Upper lobe of left lung (tissue), 6 donors: ENCODE data around the gene FTO. TPM values are rescaled to one million over a fixed set of nuclear protein-coding genes. Genes with fewer than 3 reads are reported as not detected.

Experiments used
- ATAC-seq, 2 donors: fragments of 200-7000 bp; cut with Tn5 transposase; one replicate each; pipeline ENCODE4 v1.9.1; 2022; ENCODE audit warnings: mild to moderate bottlenecking in 2 of 2, moderate library complexity in 2 of 2; ENCODE audit not compliant: low FRiP score in 2 of 2
- DNase-seq, 2 donors: peaks; one replicate each; pipeline ENCODE4 v3.0.0-alpha.2; 2019 to 2020
- H3K27ac ChIP-seq, 4 donors: fragments of 200-600 bp; sonication (generic); one replicate each; pipeline ENCODE4 v1.5.1; 2016 to 2019
- H3K27me3 ChIP-seq, 4 donors: fragments of 200-600 bp; sonication (generic); one replicate each; pipeline ENCODE4 v1.5.1; 2017 to 2019
- H3K36me3 ChIP-seq, 4 donors: fragments of 200-600 bp; sonication (generic); one replicate each; pipeline ENCODE4 v1.5.1; 2016 to 2019
- H3K4me1 ChIP-seq, 4 donors: fragments of 200-600 bp; sonication (generic); one replicate each; pipeline ENCODE4 v1.5.1; 2018 to 2019
- H3K4me3 ChIP-seq, 4 donors: fragments of 200-600 bp; sonication (generic); one replicate each; pipeline ENCODE4 v1.5.1; 2017 to 2019; ENCODE audit warnings: mild to moderate bottlenecking in 2 of 4, moderate library complexity in 1 of 4
- H3K9me3 ChIP-seq, 4 donors: fragments of 200-600 bp; sonication (generic); one replicate each; pipeline ENCODE4 v1.5.1; 2018 to 2019
- CTCF ChIP-seq, 6 experiments: fragments of 450-650 bp in 4 of 6; fragments of 200-600 bp in 2 of 6; sonication (generic) in 2 of 6; IDR thresholded peaks; one replicate each; pipeline ENCODE4 v1.5.1; 2016 to 2019; ENCODE audit warnings: antibody characterized with exemption in 6 of 6
- EP300 ChIP-seq, 4 donors: sonication (generic); formaldehyde crosslinking; IDR thresholded peaks; one replicate each; pipeline ENCODE4 v1.5.1; 2017; ENCODE audit warnings: antibody characterized with exemption in 4 of 4, control low read depth in 2 of 4
- POLR2A ChIP-seq, 4 donors: fragments of 450-650 bp; IDR thresholded peaks; one replicate each; pipeline ENCODE4 v1.5.1; 2016 to 2017; ENCODE audit warnings: antibody characterized with exemption in 4 of 4, mild to moderate bottlenecking in 2 of 4
- POLR2AphosphoS5 ChIP-seq, 2 donors: sonication (generic); formaldehyde crosslinking; IDR thresholded peaks; one replicate each; pipeline ENCODE4 v1.5.1; 2017; ENCODE audit warnings: antibody characterized with exemption in 2 of 2
- WGBS, 2 donors: methylation state at CpG; one replicate each; pipeline ENCODE4 v1.1.5; 2017 to 2018; 5-methylcytosine and 5-hydroxymethylcytosine counted together
- total RNA-seq, 6 donors: library from RNA; depleted of rRNA in 4 of 6; stranded (reverse); fragments of >200 nt in 4 of 6; gene quantifications; one replicate each; pipeline versions ENCODE4 v1.1.0 to v1.2.1, GENCODE V29; 2016 to 2021
- donor health status: DM: no; HTN: no; CAD: no; lungs with moderate emphysema.
- donor health status: DM: no; HTN: yes; CAD: no; lungs with severe emphysema.

Gene FTO
- total RNA-seq, 6 donors from 2014 or later, result 62.9 to 114 (median 75.4) TPM

- 78 to 79% methylated on average over 6 of the region's 6 CpGs for WGBS, 2 donors
- no peak for ATAC-seq
- DNase-seq, result no peak
- Histone ChIP-seq H3K27me3 (no peaks in the 10 kb centered on the region), H3K36me3 (no peaks in the 10 kb centered on the region), H3K9me3 (no peaks in the 10 kb centered on the region), H3K4me3 (no peak overlapping the region), H3K27ac (no peak overlapping the region), H3K4me1 (no peaks in the 10 kb centered on the region)
- TF ChIP-seq POLR2AphosphoS5 (IDR thresholded peaks at IDR 0.05), result no peak
- no peak for TF ChIP-seq CTCF (IDR thresholded peaks at IDR 0.05)
- no peak for TF ChIP-seq POLR2A (IDR thresholded peaks at IDR 0.05)
- TF ChIP-seq EP300 (IDR thresholded peaks at IDR 0.05), result no peak
Measured at GRCh38 chr16:54159490-54160080, 455.6 kb downstream of the FTO start.

DNA sequence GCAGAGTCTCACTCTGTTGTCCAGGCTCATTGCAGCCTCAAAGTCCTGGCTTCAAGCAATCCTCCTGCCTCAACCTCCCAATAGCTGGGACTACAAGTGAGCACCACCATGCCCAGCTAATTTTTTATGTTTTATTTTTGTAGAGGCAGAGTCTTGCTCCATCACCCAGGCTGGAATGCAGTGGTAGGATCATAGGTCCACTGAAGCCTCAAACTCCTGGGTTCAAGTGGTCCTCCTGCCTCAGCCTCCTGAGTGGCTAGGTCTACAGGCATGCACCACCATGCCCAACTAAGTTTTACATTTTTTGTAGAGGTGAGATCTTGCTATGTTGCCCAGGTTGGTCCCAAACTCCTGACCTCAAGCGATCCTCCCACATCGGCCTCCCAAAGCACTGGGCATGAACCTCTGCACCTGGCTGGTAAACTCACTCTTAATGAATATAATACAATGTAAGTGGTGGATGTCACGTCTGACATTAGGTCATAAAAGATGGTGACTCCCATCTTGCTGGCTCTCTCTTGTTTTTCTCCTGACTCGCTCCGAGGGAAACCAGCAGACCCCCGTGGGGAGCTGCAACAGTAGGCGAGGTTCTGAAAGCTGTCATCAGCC lies 456.4 kb downstream of the FTO start:
- 86 to 91% methylated on average over 6 to 7 of the region's 7 CpGs for WGBS, 2 donors
- DNase-seq (no peak), ATAC-seq (no peak)
- H3K4me3 ChIP-seq, result no peak overlapping the region
- H3K36me3 ChIP-seq, result no peaks in the 10 kb centered on the region
- H3K27me3 ChIP-seq, result no peaks in the 10 kb centered on the region
- H3K4me1 ChIP-seq, result no peaks in the 10 kb centered on the region
- TF ChIP-seq CTCF (IDR thresholded peaks at IDR 0.05) (no peak), EP300 (IDR thresholded peaks at IDR 0.05) (no peak), POLR2A (IDR thresholded peaks at IDR 0.05) (no peak), POLR2AphosphoS5 (IDR thresholded peaks at IDR 0.05) (no peak)
- H3K9me3 ChIP-seq, result no peaks in the 10 kb centered on the region
- H3K27ac ChIP-seq, result no peak overlapping the region

GRCh38 chr16:54160939-54161897 lies 457.3 kb downstream of the FTO start:
- 75 to 76% methylated on average over 19 of the region's 19 CpGs for WGBS, 2 donors

GRCh38 chr16:54163197-54163843 lies 459.4 kb downstream of the FTO start:
- no peak for TF ChIP-seq POLR2A (IDR thresholded peaks at IDR 0.05)
- TF ChIP-seq CTCF (IDR thresholded peaks at IDR 0.05), result no peak
- no peak for TF ChIP-seq EP300 (IDR thresholded peaks at IDR 0.05)
- no peak for TF ChIP-seq POLR2AphosphoS5 (IDR thresholded peaks at IDR 0.05)
- H3K27ac ChIP-seq, result no peak overlapping the region
- no peaks in the 10 kb centered on the region for H3K4me1 ChIP-seq
- ATAC-seq, result no peak
- H3K27me3 ChIP-seq, result no peaks in the 10 kb centered on the region
- no peak overlapping the region for H3K4me3 ChIP-seq
- H3K9me3 ChIP-seq, result no peaks in the 10 kb centered on the region
- no peaks in the 10 kb centered on the region for H3K36me3 ChIP-seq
- DNase-seq, result no peak
- 88 to 95% methylated on average over 8 to 10 of the region's 10 CpGs for WGBS, 2 donors

More at GRCh38 chr16:54160939-54161897, 457.3 kb downstream of the FTO start:
- no peak for TF ChIP-seq POLR2AphosphoS5 (IDR thresholded peaks at IDR 0.05)
- no peak for TF ChIP-seq EP300 (IDR thresholded peaks at IDR 0.05)
- TF ChIP-seq POLR2A (IDR thresholded peaks at IDR 0.05), result no peak
- no peak for TF ChIP-seq CTCF (IDR thresholded peaks at IDR 0.05)
- H3K36me3 ChIP-seq, result no peaks in the 10 kb centered on the region
- no peak for ATAC-seq
- H3K27ac ChIP-seq, result no peak overlapping the region
- H3K27me3 ChIP-seq, result no peaks in the 10 kb centered on the region
- H3K4me3 ChIP-seq, result no peak overlapping the region
- H3K9me3 ChIP-seq, result no peaks in the 10 kb centered on the region
- H3K4me1 ChIP-seq, result no peaks in the 10 kb centered on the region
- DNase-seq, result no peak
